Stimulated activated naive CD4-positive, alpha-beta T cell (primary cell): ENCODE results near the gene NIPAL1.

ENCODE experiments used
- DNase-seq, 6 experiments: peaks; one replicate each; lab custom pipeline; 2025; lab: John Stamatoyannopoulos, UW

Gene NIPAL1

DNA sequence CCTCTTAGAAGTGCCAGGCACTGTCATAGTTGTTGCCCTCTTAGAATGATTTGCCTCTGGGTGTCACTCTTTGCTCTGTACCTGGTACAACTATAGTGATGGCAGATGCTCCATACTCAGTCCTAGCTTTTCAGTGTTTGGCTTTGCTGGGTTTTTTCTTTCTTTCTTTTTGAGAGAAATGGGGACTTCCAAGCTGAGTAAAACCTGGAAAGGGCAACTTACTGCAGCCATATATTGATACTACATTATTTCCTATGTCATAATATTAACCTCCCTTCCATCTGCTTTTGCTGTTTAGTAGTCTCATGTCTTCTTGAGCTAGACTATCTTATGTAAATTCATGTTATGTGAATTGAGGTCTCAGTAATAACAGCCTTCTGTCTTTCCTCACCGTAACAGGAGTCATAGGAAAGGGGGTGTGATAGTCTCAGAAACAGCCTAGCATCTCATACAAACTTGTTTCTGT lies 49.0 kb downstream of the NIPAL1 start:
- no peak for DNase-seq

DNA sequence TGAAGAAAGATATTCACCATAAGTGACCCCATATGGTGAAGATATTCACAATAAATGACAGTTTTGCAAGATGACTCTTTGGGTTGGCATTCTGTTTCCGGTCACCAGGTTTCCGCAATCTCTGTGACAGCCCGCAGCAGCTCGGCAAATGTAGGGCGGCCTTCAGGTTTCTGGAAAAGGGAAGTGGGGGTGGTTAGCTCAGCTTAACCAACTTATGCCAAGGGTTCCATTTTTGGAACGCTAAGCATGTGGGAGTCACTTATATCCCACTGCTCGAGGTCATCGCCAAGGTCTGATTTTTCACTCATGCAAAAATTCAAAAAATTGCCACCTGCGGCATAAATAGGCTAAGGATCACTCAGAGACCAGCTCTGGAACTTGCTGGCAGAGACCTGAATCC lies 51.0 kb downstream of the NIPAL1 start:
- no peak for DNase-seq

DNA sequence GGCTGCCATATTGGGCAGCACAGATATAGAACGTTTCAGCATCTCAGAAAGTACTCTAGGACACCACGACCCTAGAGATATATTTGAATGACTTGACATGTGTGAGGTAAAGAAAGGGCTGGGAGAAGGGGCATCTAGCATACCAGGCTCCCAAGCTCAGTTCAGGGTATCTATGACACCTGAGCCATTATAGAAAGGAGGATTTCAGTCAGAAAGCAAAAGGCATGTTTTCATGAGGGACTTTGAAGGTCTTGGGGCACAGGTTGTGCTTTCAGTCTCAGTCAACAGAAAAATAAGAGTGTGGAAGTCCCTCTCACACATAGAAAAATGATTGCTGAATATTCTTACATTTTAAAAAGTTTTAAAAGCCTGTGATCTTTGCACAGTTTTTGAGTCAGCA lies 51.6 kb downstream of the NIPAL1 start:
- DNase-seq, result no peak

DNA sequence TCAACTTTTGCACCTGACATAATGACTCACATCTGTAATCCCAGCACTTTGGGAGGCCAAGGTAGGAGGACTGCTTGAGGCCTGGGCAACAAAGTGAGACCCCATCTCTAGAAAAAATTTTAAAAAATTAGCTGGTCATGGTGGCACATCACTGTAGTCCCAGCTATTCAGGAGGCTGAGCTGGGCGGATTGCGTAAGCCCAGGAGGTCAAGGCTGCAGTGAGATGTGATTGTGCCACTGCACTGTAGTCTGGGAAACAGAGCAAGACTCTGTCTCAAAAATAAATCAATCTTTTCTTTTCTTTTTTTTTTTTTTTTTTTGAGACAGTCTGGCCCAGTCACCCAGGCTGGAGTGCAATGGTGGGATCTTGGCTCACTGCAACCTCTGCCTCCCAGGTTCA lies 52.5 kb downstream of the NIPAL1 start:
- no peak for DNase-seq

DNA sequence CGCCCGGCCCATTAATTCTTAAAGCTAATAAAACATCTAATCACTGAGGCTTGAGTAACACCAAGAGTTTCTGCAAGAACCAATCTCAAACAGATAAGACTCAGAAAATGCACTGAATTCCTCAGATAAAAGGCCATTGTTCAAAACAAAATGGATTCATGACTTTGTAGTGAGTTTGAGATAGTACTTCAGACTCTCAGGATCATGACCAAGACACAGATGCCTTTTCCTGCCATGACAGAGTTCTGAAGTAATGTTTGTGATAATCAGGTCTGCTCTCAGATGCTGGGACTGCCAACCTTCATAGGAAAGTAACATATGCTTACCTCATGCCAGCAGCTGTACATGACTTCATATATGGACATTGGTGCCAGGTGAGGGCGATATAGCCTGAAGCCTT lies 54.6 kb downstream of the NIPAL1 start:
- no peak for DNase-seq

DNA sequence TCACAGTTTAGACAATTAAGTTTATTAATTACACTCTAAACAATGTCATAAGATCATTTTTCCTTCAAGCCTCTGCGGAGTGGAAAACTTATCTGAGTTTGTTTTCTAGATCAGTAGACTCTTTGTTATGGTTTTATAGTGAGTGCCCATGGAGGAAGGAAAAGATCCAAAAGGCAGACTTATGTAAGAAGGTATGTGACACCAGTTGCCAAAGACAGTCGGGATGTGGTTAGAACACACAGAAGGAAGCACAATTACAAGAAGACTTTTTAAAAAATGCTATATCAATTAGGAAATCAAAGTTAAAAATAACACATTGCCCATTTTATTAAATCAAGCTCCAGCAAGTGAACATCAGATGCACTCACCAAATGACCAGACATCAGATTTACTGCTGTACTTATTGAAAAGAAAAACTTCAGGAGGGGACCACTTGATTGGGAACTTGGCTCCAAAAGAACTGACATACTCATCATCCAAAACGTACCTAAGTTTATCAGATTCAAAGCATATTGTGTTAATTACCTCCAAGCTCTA lies 57.1 kb downstream of the NIPAL1 start:
- DNase-seq, result no peak

DNA sequence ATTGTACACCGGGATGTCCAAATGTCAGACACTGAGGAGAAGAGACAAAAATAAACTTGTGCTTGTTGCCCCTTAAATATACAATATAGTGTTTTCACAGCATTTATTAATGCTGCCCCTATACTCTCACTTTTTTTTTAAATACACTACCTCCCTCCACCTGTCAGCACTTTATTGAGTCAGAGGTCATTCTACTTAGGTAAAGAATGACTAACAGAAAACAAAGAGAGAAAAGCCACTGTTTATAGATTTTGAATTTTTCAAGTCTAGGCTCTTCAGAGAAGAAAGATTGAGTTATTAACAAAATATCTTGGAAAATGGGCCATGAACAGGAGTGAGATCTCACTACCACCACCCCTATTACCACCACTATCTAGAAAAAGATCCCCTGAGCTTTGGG lies 58.1 kb downstream of the NIPAL1 start:
- no peak for DNase-seq

DNA sequence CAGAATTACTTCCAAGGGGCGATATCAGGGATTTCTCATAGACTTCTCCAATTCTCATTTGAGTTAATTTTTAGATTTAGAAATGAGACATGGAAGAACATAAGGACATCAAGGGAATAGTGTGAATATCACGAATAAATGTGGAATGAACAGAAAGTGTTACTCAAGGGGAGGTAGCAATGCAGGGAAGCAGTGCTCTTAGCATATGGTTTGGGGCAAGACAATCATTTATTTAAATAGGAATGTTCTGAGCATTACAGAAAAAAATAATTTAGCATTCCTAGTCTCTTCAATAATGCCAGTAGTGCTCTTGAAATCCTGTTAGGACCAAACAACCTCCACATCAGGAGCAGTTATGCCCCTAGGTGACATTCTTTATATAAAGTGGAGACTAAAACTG lies 61.9 kb downstream of the NIPAL1 start:
- DNase-seq, result no peak

DNA sequence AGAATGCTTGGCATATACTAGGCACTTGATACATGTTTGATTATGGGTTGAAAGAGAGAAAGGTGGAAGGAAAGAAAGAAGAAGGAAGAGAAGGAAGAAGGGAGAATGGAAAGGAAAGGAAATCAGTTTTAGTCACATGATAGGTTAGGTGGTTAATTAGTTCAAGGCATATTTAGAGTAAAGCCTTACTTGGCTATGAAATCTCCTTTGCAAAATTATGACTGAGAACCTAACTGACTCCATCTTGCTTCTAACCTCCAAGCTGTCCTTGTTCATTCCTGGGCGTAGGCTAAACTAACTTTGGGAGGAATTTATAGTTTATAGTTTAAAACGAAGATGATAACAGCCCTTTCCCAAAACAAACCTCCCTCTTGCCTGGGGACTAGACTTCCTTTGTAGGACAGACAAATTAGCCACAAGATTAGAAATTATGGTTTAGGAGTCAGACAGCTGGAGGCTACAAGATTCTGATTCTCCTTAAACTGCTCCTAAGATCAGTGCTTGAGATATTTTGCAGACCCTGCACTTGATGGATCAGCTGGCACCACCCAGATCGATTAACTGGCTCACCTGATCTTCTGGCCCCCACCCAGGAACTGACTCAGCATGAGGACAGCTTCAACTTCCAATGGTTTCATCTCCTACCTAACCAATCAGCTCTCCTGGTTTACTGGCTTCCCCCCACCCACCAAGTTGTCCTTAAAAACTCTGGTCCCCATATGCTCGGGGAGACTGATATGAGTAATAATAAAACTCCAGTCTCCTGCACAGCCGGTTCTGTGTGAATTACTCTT lies 62.5 kb downstream of the NIPAL1 start:
- no peak for DNase-seq

DNA sequence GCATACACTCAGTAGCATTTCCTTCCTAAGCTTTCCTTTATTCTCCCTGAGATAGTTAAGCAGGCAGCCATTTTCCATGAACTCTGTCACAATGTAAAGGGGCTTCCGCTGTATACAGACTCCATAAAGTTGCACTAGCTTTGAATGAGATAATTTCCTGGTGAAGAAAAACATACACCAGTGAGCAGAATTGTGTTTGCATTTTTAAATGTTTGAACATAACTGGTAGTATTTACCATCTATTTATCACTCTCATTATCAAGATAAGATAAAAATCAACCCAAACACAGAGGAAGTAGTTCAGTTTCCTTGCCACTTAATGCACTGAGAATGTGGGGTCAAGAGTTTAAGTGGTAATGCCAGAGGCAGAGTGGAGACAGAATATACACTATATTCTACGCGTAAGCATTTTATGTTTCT lies 63.4 kb downstream of the NIPAL1 start:
- DNase-seq, result no peak

DNA sequence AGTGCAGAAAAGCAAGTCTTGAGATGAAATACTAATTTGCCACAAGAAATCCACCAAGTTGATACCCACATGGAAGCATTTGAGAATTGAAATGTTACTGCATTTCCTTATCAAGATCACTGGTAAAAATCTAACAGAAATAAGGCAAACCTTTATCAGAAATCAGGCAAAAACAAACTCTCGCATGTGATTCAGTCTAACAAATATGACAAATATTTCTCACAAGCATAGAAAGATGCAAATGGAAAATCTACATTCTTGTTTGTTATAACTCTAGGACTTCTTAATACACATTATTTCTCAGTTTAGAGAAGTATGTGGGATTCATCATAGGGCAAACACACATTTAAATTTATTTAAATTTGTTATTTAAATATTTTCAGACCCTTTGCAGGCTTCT lies 64.6 kb downstream of the NIPAL1 start:
- no peak for DNase-seq

DNA sequence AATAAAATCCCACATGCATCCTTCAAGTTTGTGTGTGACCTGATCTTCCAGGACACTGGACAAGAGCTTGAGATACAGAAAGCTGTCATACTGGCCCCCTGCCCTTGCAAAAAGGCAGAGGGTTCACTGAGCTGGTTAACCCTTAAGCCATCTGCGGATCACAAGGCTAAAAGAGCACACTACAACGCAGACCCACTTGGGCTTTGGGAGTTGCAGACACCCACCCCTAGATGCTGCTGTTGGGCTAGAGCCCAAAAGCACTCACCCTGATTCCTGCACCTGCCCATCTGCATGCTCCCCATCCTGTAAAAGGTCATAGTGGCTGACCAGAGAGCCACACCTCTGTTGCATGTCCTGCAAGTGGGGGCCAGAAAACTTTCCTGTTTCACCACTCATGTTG lies 66.4 kb downstream of the NIPAL1 start:
- peak in 1 of 6 experiments; percentile 11 for DNase-seq

DNA sequence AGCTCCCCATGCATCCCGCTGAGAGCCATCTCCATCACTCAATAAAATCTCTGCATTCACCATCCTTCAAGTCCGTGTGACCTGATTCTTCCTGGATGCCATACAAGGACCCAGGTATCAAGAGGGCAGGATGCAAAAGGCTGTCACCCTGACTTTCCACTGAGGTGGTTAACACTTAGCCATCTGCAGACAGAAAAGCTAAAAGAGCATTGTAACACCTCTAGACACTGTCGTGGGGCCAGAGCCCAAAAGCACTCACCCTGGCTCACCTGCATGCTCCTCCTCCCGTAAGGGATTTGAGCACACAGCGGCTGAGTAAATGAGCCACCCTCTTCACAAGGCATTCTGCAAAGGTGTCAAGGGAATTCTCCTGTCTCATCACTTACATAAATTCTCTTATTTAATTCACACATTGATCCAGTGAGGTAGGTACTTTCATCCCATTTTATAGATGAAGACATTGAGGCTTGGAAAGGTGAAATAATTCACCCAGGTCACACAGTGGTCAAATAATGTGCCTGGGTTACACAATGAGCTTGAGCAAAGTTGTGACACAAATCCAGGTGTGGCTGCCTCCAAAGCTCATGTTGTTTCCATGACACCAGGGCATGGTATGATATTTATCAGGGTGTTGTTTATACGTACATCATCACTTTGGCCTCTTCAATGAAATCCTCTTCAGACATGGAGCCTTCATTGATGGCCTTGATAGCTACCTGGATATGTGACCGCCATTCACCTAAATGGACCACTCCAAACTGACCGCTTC lies 69.4 kb downstream of the NIPAL1 start:
- DNase-seq, result no peak
